ENCODE measurements around the gene PFKFB2.

Gene PFKFB2

DNA sequence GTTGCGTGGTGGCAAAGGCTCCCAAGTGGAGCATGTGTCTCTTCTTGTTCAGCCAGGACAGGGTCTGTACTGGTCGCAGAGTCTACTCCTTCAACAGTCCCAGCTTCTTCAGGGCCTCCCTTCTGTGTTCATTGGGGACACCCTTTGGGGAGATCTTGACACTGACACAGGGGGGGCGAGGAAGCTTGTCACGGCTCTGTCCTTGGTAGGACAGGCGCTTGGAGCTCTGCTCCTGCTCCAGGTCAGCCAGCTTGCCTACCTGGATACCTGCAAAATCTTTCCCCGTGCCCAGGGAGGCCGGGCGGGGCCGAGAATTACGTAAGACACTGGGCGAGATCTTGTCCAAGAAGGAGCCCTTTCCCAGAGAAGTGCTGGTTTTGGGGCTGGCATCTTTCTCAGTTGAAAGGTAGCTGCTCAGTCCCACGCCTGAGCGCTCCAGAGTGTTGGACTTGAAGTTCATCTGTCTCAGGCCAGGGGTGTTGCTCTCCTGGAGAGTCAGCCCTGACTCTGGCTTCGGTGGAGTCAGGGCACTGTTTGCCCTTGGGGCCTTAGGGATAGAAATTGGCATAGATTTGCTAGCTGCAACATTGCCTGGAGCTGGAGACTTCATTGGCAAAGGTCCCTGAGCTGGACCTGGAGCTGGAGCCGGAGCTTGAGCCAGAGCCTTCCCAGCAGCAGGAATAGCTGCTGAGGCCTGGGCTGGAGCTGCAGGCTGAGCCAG lies 31.0 kb upstream of the PFKFB2 start:
- no peak for DNase-seq (ENCODE audit: low spot score)

DNA sequence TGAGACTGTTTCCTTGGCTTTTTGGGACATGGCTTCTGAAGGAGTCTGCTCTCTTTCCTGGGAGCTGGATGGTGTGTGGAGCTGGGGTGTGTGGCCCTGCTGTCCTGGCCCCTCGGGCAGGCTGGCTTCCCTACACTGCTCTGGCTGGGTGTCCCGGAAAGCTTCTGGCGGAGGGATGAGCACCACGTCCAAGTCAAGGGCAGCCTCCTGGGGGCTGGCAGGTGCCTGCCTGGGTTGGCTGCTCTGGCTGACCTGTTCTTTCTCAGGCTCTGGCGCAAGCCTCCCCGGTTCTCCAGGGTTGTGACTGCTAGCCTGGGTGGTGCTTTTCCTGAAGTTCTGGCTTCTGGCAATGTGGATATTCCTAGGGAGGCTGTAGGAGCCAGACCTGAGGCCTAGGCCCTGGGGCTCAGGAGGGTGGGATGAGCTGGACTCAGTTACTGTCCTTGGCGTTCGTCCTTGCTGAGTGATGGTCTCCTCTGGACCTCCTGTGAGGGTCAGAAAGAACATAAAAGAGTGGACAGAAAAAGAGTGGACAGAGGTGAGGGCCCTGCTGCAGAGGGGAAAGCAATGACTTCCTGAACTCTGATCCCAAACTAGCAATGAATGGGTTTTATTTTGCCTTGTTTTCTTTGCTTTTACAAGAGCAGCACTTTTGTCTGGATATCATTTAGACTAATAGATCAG lies 29.9 kb upstream of the PFKFB2 start:
- no peak for DNase-seq (ENCODE audit: low spot score)

- no peak for DNase-seq (ENCODE audit: low spot score)
Observed at GRCh38 chr1:207024202-207025145, 28.6 kb upstream of the PFKFB2 start.

- DNase-seq (ENCODE audit: low spot score), result no peak
Observed at GRCh38 chr1:207025146-207025880, 27.8 kb upstream of the PFKFB2 start.

GRCh38 chr1:207026104-207026534 lies 27.0 kb upstream of the PFKFB2 start:
- DNase-seq (ENCODE audit: low spot score), result no peak

DNA sequence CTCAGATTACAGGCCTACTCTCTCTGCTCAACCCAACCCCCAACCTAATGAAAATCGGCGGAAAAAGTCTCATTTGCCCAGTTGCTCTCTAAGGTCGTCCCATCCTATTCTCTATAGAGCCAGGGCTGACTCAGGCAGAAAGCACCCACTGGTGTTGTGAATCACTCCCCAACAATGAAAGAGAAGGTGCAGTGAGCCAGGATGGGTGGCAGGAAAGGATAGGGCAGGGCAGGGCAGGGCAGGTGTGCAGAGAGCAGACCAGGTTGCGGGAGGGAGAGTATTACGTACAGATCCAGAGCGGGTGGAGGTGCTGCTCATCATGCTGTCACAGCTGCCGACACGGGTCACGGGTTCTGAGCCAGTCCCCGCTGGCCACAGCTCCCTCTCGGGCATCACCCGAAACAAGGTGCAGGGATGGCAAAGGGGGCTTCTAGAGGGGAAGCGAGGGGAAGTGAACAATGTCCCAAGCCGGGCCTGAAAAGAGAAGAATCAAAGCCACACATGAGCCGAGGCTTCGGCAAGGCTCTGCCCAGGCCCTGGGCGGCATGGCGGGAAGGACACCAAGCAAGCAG lies 25.8 kb upstream of the PFKFB2 start:
- no peak for DNase-seq (ENCODE audit: low spot score)

GRCh38 chr1:207027921-207028320 lies 25.2 kb upstream of the PFKFB2 start:
- DNase-seq (ENCODE audit: low spot score), result no peak

- DNase-seq (ENCODE audit: low spot score), result no peak
Observed at GRCh38 chr1:207028884-207029650, 24.0 kb upstream of the PFKFB2 start.

DNA sequence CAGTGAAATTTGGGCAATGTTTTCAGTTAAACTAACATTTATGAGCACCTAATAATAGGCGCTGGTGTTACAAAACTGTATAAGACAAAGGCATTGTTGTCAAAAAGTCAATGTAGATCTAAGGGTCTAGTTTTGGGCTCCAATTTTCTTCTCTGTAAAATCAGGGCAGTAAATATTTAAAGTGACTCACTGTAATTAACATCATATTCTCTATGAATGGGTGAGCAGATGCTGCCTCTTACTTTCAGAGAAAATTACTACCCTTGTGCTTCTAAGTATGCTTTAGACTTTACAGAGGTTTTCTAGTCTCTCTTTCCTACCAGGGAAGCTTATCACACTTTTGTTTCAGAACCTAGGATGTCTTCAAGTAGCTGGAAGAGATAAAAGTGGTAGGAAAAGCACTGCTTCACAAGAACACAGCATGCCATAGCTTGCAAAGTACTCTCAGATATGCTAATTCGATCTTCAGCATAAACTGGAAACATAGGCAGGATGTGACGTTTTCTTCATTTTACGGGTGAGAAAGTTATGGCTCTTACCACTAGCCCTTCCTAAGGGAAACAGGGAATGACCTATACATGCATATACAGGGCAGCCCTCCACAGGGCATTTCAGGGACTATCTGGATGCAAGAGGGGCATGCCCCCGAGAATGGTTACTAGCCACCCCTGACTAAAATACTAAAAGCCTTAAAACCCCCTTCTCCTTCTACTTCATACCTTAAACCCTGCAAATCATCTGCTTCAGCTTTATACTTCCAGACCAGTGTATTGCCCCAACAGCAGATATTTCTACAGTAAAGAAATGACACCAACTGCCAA lies 23.2 kb upstream of the PFKFB2 start:
- DNase-seq (ENCODE audit: low spot score), result no peak

GRCh38 chr1:207030522-207031009 lies 22.5 kb upstream of the PFKFB2 start:
- no peak for DNase-seq (ENCODE audit: low spot score)

GRCh38 chr1:207031016-207031415 lies 22.1 kb upstream of the PFKFB2 start:
- no peak for DNase-seq (ENCODE audit: low spot score)

DNA sequence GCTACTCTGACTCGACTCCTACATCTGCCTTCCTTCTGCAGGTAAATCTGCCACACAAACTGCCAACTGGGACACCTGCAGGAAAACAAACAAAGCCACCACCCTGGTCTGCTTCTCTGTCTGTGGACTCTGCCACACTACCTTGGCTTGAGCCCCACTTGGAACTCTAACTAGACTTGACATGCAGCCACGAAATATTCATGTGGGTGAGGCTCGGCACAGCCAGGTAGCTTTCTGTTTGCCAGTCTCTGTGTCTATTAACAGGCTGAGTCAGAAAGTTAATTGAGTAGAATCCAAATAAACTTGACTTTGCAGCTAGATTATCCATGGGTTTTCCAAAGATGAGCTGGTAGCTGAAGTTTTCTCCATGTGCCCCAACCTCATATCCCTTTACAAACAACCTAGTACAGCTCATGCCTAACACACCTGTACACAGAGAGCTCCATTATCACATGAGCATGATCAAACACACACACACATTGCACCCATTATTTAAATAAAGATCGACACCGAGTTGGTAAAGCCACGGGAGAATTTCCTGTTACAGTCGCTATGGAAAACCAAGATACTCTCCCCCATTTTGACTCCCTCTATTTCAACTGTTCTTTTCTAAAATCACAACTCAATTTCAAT lies 21.3 kb upstream of the PFKFB2 start:
- no peak for DNase-seq (ENCODE audit: low spot score)

DNA sequence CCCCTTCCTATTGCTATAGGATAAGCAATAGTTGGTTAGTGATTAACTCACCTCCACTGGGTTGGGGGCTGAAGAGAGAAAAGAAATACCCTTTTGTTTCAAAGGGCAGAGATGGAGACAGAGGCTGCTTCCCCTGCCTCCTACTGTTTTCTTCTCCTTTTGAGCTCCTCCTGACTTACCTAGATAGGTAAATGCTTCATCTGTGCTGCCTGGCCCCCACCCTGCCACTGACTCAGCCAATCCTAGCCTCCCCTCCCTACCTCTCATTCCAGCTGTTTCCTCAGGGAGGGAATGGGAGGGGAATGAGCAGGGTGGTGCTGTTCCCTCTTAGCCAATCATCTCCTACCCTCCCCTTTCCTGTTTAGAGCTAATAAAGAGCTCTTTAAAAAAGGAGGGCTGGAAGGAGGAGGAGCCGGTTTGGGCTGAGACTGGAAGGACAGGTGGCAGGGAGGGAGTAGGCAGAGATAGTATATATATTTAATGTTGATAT lies 20.5 kb upstream of the PFKFB2 start, which contains the start of gene C1orf116:
TSS of gene C1orf116 (minus strand) at position 229 of the 490 bp plus-strand sequence. CDS start 5,158 bp downstream, outside the sequence.
- peak; percentile 65 for DNase-seq (ENCODE audit: low spot score)

GRCh38 chr1:207033302-207033701 lies 19.8 kb upstream of the PFKFB2 start:
- no peak for DNase-seq (ENCODE audit: low spot score)

- no peak for DNase-seq (ENCODE audit: low spot score)
Observed at GRCh38 chr1:207034208-207034607, 18.9 kb upstream of the PFKFB2 start.

DNA sequence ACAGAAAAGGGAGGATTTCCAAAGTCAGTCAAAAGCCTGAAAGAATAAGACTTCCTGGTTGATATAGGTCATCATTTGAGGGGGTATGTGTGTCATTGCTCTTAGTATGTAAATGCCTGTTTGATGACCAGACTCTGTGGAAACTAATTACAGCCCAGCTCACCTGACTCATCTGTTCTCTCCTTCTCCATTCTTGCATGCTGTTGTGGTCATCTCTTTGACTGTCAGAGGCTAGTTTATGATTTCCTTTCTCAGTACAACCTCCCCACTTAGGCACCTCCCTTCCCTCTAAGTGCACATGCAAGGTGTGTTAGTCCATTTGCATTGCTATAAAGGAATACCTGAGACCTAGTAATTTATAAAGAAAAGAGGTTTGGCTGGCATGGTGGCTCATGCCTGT lies 18.1 kb upstream of the PFKFB2 start:
- no peak for DNase-seq (ENCODE audit: low spot score)

GRCh38 chr1:207035877-207036551 lies 17.1 kb upstream of the PFKFB2 start:
- no peak for DNase-seq (ENCODE audit: low spot score)

DNA sequence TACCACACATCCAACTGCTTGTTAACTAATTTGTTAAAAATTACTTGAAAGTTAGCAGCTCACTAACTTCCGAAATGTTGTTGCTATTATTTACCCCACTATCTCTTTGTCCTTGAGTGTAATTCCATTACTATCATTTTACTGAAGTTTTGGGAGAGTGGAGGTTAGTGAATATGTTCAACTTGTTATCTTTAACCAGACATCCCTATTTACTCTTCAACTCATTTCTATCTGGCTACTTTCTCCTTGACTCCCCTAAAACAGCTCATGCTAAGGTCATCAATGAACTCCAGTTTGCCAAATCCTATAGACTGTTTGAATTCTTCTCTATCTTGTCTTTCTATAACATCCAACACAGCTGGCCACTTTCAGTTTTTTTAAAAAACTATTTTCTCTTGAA lies 16.2 kb upstream of the PFKFB2 start:
- no peak for DNase-seq (ENCODE audit: low spot score)
